Kidney (tissue), 14 donors: ENCODE results near the gene GLIPR2. TPM values are rescaled to one million over a fixed set of nuclear protein-coding genes. Genes with fewer than 3 reads are reported as not detected.
A peak's percentile ranks its signal among the peaks of the same experiment; 100 is the strongest.

Source experiments
- DNase-seq, 5 donors: peaks; one replicate each; pipeline ENCODE4 v3.0.0-alpha.2; 2013 to 2020
- FAIRE-seq: peaks from 2 replicates; lab custom pipeline; 2012; peaks lifted over from hg19 to GRCh38; lab: Jason Lieb, UNC
- H3K27ac ChIP-seq, 2 donors: one replicate each; pipeline ENCODE4 v1.7.0; 2013; ENCODE audit warnings: low read depth in 2 of 2, low read length in 2 of 2, inconsistent platforms in 1 of 2
- H3K27me3 ChIP-seq: one replicate; pipeline ENCODE4 v1.7.1; 2013; ENCODE audit warnings: low read length, inconsistent platforms; ENCODE audit not compliant: control insufficient read depth, insufficient read depth
- H3K36me3 ChIP-seq, 3 donors: one replicate each; pipeline versions ENCODE4 v1.7.0 to v1.7.1; 2013; ENCODE audit warnings: low read length in 3 of 3, control low read depth in 1 of 3, inconsistent platforms in 1 of 3; ENCODE audit not compliant: insufficient read depth in 3 of 3, control insufficient read depth in 2 of 3
- H3K4me1 ChIP-seq, 3 donors: one replicate each; pipeline versions ENCODE4 v1.7.0 to v1.7.1; 2013; ENCODE audit warnings: low read length in 3 of 3, inconsistent platforms in 1 of 3, low read depth in 1 of 3; ENCODE audit not compliant: control insufficient read depth in 2 of 3, insufficient read depth in 2 of 3
- H3K4me3 ChIP-seq, 3 donors: one replicate each; pipeline versions ENCODE4 v1.7.0 to v1.8.1; 2013; ENCODE audit warnings: low read length in 3 of 3, control low read depth in 1 of 3, inconsistent platforms in 1 of 3
- H3K9ac ChIP-seq, 3 donors: one replicate each; pipeline versions ENCODE4 v1.7.0 to v1.7.1; 2013; ENCODE audit warnings: low read length in 3 of 3, control low read depth in 1 of 3, inconsistent platforms in 1 of 3
- H3K9me3 ChIP-seq, 3 donors: one replicate each; pipeline versions ENCODE4 v1.7.0 to v1.7.1; 2013; ENCODE audit warnings: low read length in 3 of 3, control low read depth in 1 of 3, inconsistent platforms in 1 of 3; ENCODE audit not compliant: control insufficient read depth in 2 of 3, insufficient read depth in 1 of 3
- CTCF ChIP-seq: IDR thresholded peaks from 3 replicates; pipeline ENCODE4 v1.5.1; 2012; ENCODE audit warnings: mild to moderate bottlenecking, moderate library complexity, borderline replicate concordance; ENCODE audit not compliant: insufficient read depth; ENCODE audit errors: extremely low read depth
- intact Hi-C: fragments of 100-400 bp; cut with DNase I; formaldehyde crosslinking; loops from one replicate; pipeline ENCODE4 v1.11.1; 2022
- polyA plus RNA-seq: library from polyadenylated mRNA; stranded (reverse); fragments of 350-450 nt; fragmentation: Illumina TruSeq; extraction: RNeasy Lipid Tissue Mini Kit (QIAGEN cat#74804); gene quantifications from one replicate; pipeline ENCODE4 v1.2.3, GENCODE V29; 2014; ENCODE audit warnings: low read depth, low replicate concordance; ENCODE audit not compliant: insufficient read depth
- total RNA-seq: library from RNA; stranded (reverse); fragmentation: NEBNext Ultra II Directional; extraction: Animal tissue kit (Norgen Biotek cat#: 25700); gene quantifications from one replicate; pipeline ENCODE4 v1.2.1, GENCODE V29; 2021
- donor health status: control.
- donor health status: control.
- donor health status: control.
- donor health status: control.
- donor health status: control.
- donor health status: DM: yes; HTN: yes; CAD: no.
- donor health status: Normal renal cell carcinoma (clear cell type).

GLIPR2 gene
- total and polyA plus RNA-seq, 2 donors from 2014 or later: 8.3 to 19.6 TPM

- Histone ChIP-seq H3K9me3 (no peaks in the 10 kb centered on the region), H3K4me1 (peaks cover 0 to 22% (median 21%) of the 10 kb centered on the region in 3 donors), H3K4me3 (no peak overlapping the region), H3K9ac (peak overlapping the region in 1 of 3 donors; percentile 28), H3K36me3 (peaks cover 12 to 83% (median 62%) of the 10 kb centered on the region in 3 donors), H3K27ac (peak overlapping the region; percentile 33 to 70), H3K27me3 (no peaks in the 10 kb centered on the region)
- FAIRE-seq: no peak
- DNase-seq: no peak
- no peak for TF ChIP-seq CTCF
- intact Hi-C loops: no loop called here
Observed at GRCh38 chr9:36207546-36208012, 71.0 kb downstream of the GLIPR2 start.

DNA sequence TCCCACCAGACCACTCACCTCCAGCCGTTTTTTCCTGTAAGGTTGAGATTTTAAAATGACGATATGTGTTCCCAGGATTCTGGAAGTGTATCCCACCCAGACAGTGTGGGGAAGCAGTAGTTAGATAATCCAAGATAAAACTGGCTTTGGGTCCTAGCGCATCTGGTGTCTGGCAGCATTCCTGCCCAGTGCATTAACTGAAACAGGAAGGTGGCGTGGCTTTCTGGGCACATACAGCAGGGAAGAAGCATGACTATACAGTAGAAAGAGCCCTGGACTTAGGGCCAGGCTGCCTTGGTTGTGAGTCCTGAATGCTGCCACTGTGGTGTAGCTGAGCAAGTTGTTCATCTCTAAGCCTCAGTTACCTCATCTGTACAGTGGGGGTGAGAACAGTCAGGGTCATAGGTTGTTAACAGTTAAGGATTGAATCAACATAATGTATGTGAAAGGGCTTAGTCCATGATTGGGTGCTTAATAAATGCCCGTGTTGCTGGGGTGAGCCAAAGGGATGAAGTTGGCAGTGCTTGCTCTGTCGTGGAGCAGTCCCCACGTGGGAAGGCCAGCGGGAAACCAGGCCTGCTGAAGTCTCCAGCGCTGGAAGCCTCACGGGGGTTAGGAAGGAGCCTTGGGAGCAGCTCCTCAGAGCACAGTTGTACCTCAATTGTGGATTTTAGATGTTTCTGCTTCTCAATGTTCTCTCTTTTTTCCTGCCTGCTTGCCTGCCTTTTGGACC, 72.2 kb downstream of the GLIPR2 start:
- peak overlapping the region in 1 of 2 donors; percentile 62 for H3K27ac ChIP-seq
- FAIRE-seq (no peak), DNase-seq (no peak)
- peak overlapping the region in 1 of 3 donors; percentile 17 for H3K9ac ChIP-seq
- H3K27me3 ChIP-seq: no peaks in the 10 kb centered on the region
- H3K4me3 ChIP-seq: no peak overlapping the region
- peaks cover 11 to 77% (median 56%) of the 10 kb centered on the region in 3 donors for H3K36me3 ChIP-seq
- H3K9me3 ChIP-seq: no peaks in the 10 kb centered on the region
- TF ChIP-seq CTCF: no peak
- peaks cover 0 to 22% (median 21%) of the 10 kb centered on the region in 3 donors for H3K4me1 ChIP-seq
- intact Hi-C loops: no loop called here

GRCh38 chr9:36210722-36211121, 74.2 kb downstream of the GLIPR2 start:
- H3K27ac ChIP-seq: no peak overlapping the region
- H3K9ac ChIP-seq: no peak overlapping the region
- intact Hi-C loops: no loop called here
- H3K27me3 ChIP-seq: no peaks in the 10 kb centered on the region
- no peak overlapping the region for H3K4me3 ChIP-seq
- peaks cover 5 to 64% (median 38%) of the 10 kb centered on the region in 3 donors for H3K36me3 ChIP-seq
- FAIRE-seq (no peak), DNase-seq (no peak)
- H3K4me1 ChIP-seq: peaks cover 0 to 22% (median 21%) of the 10 kb centered on the region in 3 donors
- H3K9me3 ChIP-seq: no peaks in the 10 kb centered on the region
- TF ChIP-seq CTCF: no peak
